Cardiac fibroblast (primary cell): ENCODE measurements around the gene SYT6.
A peak's percentile ranks its signal among the peaks of the same experiment; 100 is the strongest.

Experiments
- DNase-seq, 2 donors: peaks; one replicate each; pipeline versions ENCODE4 v3.0.0 to v3.0.0-alpha.2; 2010; ENCODE audit warnings: low read depth in 2 of 2
- H3K4me3 ChIP-seq, 2 donors: replicated peaks in 1 of 2; 1 replicate in 1 of 2; 2 replicates in 1 of 2; pipeline ENCODE4 v1.5.1; 2011; ENCODE audit warnings: low read depth in 2 of 2, low read length in 2 of 2, mild to moderate bottlenecking in 2 of 2, moderate library complexity in 1 of 2
- TF ChIP-seq, protein P1 (sequence below): IDR thresholded peaks from one replicate; pipeline ENCODE4 v1.5.1; 2011; ENCODE audit warnings: low read depth, mild to moderate bottlenecking, low read length, inconsistent platforms

SYT6 gene

DNA sequence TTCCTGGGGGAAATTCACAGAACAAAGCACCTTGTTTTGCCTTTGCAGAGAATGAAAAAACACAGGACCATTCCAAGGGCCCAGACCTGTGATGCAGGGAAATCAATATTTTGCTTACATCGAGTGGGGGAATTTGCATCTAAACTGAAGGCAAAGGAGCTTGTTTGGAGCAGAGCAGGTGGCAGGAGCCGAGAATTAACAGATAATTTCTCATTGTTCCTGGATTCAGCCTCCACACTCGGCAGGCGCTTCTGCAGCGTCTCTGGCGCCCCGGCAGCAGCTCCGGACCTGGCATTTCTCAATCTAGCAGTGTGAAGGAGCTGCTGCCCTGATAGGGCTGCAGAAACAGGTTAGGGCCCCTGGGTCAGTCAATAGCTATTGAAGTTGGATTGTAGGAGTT lies 2.0 kb upstream of the SYT6 start:
- no peak for DNase-seq
- TF ChIP-seq, protein P1, sequence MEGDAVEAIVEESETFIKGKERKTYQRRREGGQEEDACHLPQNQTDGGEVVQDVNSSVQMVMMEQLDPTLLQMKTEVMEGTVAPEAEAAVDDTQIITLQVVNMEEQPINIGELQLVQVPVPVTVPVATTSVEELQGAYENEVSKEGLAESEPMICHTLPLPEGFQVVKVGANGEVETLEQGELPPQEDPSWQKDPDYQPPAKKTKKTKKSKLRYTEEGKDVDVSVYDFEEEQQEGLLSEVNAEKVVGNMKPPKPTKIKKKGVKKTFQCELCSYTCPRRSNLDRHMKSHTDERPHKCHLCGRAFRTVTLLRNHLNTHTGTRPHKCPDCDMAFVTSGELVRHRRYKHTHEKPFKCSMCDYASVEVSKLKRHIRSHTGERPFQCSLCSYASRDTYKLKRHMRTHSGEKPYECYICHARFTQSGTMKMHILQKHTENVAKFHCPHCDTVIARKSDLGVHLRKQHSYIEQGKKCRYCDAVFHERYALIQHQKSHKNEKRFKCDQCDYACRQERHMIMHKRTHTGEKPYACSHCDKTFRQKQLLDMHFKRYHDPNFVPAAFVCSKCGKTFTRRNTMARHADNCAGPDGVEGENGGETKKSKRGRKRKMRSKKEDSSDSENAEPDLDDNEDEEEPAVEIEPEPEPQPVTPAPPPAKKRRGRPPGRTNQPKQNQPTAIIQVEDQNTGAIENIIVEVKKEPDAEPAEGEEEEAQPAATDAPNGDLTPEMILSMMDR: no peak
- H3K4me3 ChIP-seq: no peak overlapping the region

DNA sequence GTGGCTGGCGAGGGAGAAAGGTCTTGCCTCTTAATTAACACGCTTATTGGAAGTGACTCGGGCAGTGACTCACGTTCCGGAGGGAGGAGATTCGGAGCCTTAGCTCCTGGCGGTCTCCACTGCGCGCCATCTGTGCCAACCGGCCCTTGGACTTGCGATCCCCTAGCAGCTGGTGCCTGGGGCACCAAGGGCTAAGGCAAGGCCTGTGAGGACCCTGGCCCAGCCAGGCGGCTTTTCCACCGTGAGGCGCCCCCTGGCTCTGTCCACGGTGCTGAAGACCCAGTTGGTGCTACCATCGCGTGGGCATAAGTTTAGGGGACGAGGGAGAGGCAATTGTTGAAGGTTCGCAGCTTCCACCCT lies 1.3 kb upstream of the SYT6 start:
- H3K4me3 ChIP-seq: no peak overlapping the region
- DNase-seq: peak; percentile 9 to 14
- TF ChIP-seq, protein P1: no peak

DNA sequence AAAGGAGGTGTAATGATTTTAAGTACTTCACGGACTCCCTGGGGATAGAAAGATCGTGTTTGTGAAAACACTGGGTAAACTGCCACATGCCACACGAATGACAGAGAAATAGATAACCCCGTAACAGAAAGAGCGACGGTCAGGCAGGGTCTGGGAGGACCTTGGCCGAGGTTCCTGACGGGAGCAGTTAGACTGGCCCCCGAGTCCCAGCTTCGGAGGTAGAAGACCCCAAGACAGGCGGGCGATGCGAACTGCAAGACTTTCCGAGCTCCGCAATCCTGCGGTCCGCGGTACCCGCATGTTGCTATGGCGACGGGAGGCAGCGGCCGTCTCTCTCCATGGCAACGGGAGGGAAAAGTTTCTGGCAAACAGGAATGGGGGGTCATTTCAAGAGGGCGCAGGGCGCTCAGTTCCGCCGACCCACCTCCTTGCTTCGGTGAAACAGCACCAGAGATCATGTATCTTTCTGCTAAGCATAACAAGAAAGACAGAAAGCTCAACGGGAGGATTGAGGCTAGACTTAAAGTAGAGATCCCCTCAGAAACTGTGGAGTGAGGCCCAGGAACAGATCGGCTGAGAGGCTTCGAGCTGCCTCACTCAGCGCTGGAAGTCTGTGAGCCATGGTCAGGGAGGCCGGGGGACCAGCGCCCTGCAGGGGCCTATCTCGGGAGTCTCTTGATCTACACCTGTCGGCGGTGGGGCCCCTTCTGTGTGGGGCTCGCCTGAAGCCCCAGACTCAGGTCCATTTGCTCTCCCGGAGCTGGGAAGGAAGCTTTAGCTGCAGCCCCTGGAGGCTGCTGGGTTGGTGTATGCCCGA lies 685 bp upstream of the SYT6 start:
- no peak overlapping the region for H3K4me3 ChIP-seq
- TF ChIP-seq, protein P1: no peak
- peak; percentile 12 to 18 for DNase-seq

DNA sequence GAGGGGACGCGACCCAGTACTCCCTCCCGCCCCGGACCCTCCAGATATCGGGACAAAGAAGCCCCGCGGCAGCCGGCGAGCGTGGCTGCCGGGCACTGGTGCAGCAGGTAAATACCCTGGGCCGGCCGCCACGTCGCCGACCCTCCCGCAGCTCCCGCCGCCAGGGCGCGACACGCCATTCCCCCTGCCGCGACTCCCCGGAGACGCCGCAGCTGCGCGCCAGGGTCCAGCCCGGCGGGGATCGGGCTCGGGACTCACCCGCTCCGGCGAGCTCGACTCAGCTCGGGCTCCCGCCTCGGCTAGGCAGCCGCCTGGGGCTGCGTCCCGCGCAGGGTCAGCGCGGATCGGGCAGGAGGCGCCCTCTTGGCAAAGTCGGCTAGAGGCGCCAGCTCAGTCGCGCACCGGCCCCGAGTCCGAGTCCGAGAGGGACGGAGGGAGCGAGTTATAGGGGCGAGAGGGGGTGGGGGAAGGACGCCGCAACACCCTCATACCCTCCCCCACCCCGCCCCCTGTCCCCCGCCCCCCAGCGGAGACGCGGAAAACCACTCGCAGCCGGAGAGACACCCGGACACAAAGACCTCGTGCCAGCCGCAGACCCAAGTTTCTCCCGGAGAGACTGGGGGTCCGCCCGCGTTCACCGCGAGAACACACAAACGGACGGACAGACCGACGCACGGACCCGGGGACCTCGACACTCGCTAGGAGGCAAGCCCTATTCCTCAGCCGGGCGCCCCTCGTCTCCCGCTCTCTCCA lies 985 bp downstream of the SYT6 start:
- TF ChIP-seq, protein P1: no peak
- peak; percentile 6 to 46 for DNase-seq

DNA sequence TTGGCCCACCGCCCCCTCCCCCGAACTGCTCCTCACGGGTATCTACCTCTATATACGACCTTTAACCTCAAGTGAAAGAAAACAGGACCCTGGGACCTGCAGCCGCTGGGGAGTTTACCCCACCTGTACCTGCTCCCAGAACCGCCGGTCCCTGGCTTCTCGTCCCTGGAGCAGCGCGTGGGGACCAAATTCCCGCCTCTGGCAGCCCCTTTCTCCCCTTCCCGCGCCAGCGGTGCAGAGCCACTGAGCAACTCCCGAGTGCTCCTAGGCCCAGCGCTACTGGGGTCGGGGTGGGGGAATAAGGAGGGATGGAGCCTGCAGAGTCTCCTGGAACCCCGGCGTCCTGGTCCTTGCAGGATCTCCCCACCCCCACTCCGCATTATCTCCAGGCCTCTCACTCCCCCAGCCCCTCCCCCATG lies 1.6 kb downstream of the SYT6 start:
- H3K4me3 ChIP-seq: no peak overlapping the region
- DNase-seq: no peak
- TF ChIP-seq, protein P1: no peak

More for the DNA sequence above, 985 bp downstream of the SYT6 start:
- H3K4me3 ChIP-seq: no peak overlapping the region

DNA sequence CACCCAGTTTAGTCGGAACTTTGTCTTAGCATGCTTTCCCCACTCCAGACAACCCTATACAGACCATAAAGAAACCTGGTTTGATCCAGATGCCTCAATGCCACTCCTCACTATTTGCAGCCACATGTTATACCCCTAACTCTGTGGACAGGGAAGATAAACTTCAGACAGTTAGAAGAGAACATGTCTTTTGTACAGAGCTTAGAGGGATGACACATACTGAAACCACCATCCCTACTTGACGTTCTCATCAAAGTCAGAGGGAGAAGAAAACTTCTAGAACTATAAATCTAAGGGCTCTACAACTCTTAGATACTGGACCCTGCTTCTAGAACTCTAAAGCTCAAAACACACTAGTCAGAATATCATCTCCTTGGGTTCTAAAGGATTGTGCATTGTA lies 3.7 kb downstream of the SYT6 start:
- H3K4me3 ChIP-seq: no peak overlapping the region
- TF ChIP-seq, protein P1: no peak
- DNase-seq: no peak
